ENCODE results near the gene RDH16. TPM values are rescaled to one million over a fixed set of nuclear protein-coding genes. Genes with fewer than 3 reads are reported as not detected.

The RDH16 gene
- 0.12 and 0.17 TPM in 2 replicates for polyA plus RNA-seq (2013)

GRCh38 chr12:56957229-56958052 is at the start of gene RDH16:
Gene RDH16, minus strand, starts transcription at chr12:56957608. Its CDS starts 146 bp downstream, at chr12:56957462.
- WGBS (ENCODE audit: extremely low coverage, insufficient coverage, insufficient read length) = no CpG with 5 or more reads among the region's 10 CpGs
- H3K4me3 ChIP-seq (ENCODE audit: low read depth, low read length) = no peak within 1 kb of the TSS

DNA sequence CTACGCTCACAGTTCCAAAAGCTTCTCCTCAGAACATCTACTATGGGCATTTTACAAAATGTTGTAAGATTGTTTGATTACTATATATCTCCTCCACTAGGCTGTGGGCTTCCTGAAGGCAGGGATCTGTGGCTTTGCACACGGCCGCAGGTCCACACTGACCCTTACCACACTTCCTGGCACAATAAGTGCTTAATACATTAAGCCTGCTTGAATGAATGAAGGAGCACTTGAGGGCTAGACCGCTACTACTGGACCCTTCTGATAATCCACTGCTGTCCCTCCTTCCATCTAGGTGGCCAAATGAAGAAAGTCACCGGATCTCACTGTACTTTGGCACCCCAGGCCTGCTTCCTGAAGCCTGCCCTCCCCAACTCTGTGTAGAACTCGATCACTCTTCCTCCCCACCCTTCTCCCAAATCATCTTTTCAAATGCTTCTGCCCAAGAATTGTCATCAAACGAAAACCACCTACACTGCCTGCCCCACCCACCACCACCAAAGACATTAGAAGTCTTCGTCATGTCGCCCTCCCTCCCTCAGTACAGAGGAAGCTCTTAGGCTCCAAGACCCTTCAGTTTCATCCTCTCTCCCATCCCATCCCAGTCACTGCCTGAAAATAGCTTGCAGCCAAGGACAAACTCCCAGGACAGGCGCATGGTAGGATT is 49.5 kb upstream of the RDH16 start:
- Histone ChIP-seq H3K79me1 (ENCODE audit: low read length) (peaks cover 5% of the 10 kb centered on the region), H3K4ac (ENCODE audit: low read depth, low read length) (no peak overlapping the region), H4K12ac (ENCODE audit: low read depth, low read length) (no peak overlapping the region), H4K8ac (ENCODE audit: low read depth, low read length) (peak overlapping the region; percentile 6), H3K4me2 (ENCODE audit: low read length) (peak overlapping the region; percentile 47), H3K18ac (ENCODE audit: low read length) (no peak overlapping the region), H2BK12ac (ENCODE audit: low read length) (no peak overlapping the region), H4K91ac (ENCODE audit: low read depth, low read length) (no peak overlapping the region), H2BK120ac (ENCODE audit: insufficient read depth, low read length, poor library complexity) (no peak overlapping the region), H3K36me3 (ENCODE audit: control insufficient read depth in 1 of 2, insufficient read depth in 2 of 2, low read length in 2 of 2) (peaks cover 23 to 27% of the 10 kb centered on the region in 2 experiments), H3K79me2 (ENCODE audit: control insufficient read depth, insufficient read depth, low read length, poor library complexity) (peaks cover 6% of the 10 kb centered on the region), H3K27me3 (ENCODE audit: insufficient read depth, low read length) (no peaks in the 10 kb centered on the region), H3K9me3 (ENCODE audit: insufficient read depth, low read depth, low read length) (no peaks in the 10 kb centered on the region), H3K27ac (ENCODE audit: low read depth, low read length) (no peak overlapping the region), H3K9ac (ENCODE audit: low read length) (no peak overlapping the region), H3K4me1 (ENCODE audit: control insufficient read depth in 1 of 2, insufficient read depth in 2 of 2, low read length in 2 of 2) (peaks cover 7 to 10% of the 10 kb centered on the region in 2 experiments), H3K23ac (ENCODE audit: low read length) (no peak overlapping the region), H3K14ac (ENCODE audit: low read length) (no peak overlapping the region), H2AK5ac (ENCODE audit: low read length) (no peak overlapping the region), H3K4me3 (ENCODE audit: low read depth, low read length) (no peak overlapping the region), H2AFZ (ENCODE audit: insufficient read depth, low read length, poor library complexity) (peak overlapping the region; percentile 59), H2BK5ac (ENCODE audit: low read depth, low read length, poor library complexity) (no peak overlapping the region)
- DNase-seq = no peak
- WGBS (ENCODE audit: extremely low coverage, insufficient coverage, insufficient read length) = 100% methylated on average over 1 of the region's 10 CpGs

More at GRCh38 chr12:56957229-56958052, at the start of gene RDH16:
- no peak within 1 kb of the TSS for H2BK120ac ChIP-seq (ENCODE audit: insufficient read depth, low read length, poor library complexity)
- no peaks in the 10 kb centered on the region for H3K79me2 ChIP-seq (ENCODE audit: control insufficient read depth, insufficient read depth, low read length, poor library complexity)
- H3K14ac ChIP-seq (ENCODE audit: low read length) = no peak within 1 kb of the TSS
- no peak within 1 kb of the TSS for H2AK5ac ChIP-seq (ENCODE audit: low read length)
- H3K79me1 ChIP-seq (ENCODE audit: low read length) = no peaks in the 10 kb centered on the region
- H4K12ac ChIP-seq (ENCODE audit: low read depth, low read length) = no peak within 1 kb of the TSS
- H2AFZ ChIP-seq (ENCODE audit: insufficient read depth, low read length, poor library complexity) = no peak within 1 kb of the TSS
- no peak within 1 kb of the TSS for H4K8ac ChIP-seq (ENCODE audit: low read depth, low read length)
- H3K18ac ChIP-seq (ENCODE audit: low read length) = no peak within 1 kb of the TSS
- no peaks in the 10 kb centered on the region for H3K36me3 ChIP-seq (ENCODE audit: control insufficient read depth in 1 of 2, insufficient read depth in 2 of 2, low read length in 2 of 2)
- H2BK12ac ChIP-seq (ENCODE audit: low read length) = no peak within 1 kb of the TSS
- H3K4me2 ChIP-seq (ENCODE audit: low read length) = no peak within 1 kb of the TSS
- no peak within 1 kb of the TSS for H4K91ac ChIP-seq (ENCODE audit: low read depth, low read length)
- no peak within 1 kb of the TSS for H3K9ac ChIP-seq (ENCODE audit: low read length)
- H3K4ac ChIP-seq (ENCODE audit: low read depth, low read length) = no peak within 1 kb of the TSS
- no peak within 1 kb of the TSS for H3K23ac ChIP-seq (ENCODE audit: low read length)
- H3K9me3 ChIP-seq (ENCODE audit: insufficient read depth, low read depth, low read length) = peaks cover 15% of the 10 kb centered on the region
- no peak within 1 kb of the TSS for H3K27ac ChIP-seq (ENCODE audit: low read depth, low read length)
- no peaks in the 10 kb centered on the region for H3K4me1 ChIP-seq (ENCODE audit: control insufficient read depth in 1 of 2, insufficient read depth in 2 of 2, low read length in 2 of 2)
- H3K27me3 ChIP-seq (ENCODE audit: insufficient read depth, low read length) = no peaks in the 10 kb centered on the region
- DNase-seq = peak in 1 of 2 donors; percentile 11
- H2BK5ac ChIP-seq (ENCODE audit: low read depth, low read length, poor library complexity) = no peak within 1 kb of the TSS

DNA sequence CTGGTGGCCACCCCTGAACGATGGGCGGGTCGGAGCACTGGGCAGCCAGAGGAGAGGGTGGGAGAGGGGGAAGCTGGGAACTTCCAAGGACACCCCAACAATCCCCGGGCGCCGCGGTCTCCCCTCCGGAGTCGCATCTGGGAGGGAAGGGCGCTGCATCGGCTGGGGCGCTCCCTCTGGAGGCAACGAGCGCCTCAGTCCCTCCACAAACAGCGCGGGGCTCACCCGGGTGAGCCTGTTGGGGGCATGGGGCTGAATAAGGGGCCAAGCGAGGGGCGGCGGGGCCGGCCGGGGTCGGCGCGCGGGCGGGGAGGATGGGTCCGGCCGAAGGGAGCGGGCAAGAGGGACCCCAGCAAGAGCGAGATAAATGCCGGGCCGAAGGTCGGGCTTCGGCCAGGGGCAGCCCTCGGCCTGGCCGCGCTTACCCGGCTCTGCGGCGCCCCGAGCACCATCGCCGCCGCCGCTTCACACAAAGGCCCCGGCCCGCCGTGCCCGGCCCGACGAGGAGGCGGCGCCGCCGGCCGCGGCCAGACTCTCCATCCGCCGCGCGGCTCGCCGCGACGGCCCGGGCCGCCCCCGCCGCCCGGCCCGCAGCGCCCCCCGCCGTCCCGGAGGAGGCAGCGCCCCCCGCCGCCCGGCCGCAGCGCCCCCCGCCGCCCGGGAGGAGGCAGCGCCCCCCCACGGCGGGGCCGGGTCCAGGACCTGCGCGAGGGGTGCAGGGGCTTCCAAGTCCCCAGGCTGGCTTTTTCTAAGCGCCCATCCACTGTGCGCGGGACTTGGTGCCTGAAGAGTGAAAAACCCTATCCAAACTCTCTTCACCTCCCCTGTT is 48.8 kb upstream of the RDH16 start, which contains the start of gene ZBTB39:
ZBTB39 (minus strand) TSS at position 567 of the 829 bp plus-strand sequence. CDS start 1,629 bp downstream, outside the sequence.
- Histone ChIP-seq H3K23ac (ENCODE audit: low read length) (no peak within 1 kb of the TSS), H3K9ac (ENCODE audit: low read length) (peak within 1 kb of the TSS; percentile 96), H2BK12ac (ENCODE audit: low read length) (no peak within 1 kb of the TSS), H4K8ac (ENCODE audit: low read depth, low read length) (peak within 1 kb of the TSS; percentile 96), H2AK5ac (ENCODE audit: low read length) (peak within 1 kb of the TSS; percentile 39), H3K4me3 (ENCODE audit: low read depth, low read length) (peak within 1 kb of the TSS; percentile 95), H2BK5ac (ENCODE audit: low read depth, low read length, poor library complexity) (no peak within 1 kb of the TSS), H3K4ac (ENCODE audit: low read depth, low read length) (peak within 1 kb of the TSS; percentile 90), H4K12ac (ENCODE audit: low read depth, low read length) (peak within 1 kb of the TSS; percentile 81), H3K14ac (ENCODE audit: low read length) (peak within 1 kb of the TSS; percentile 89), H4K91ac (ENCODE audit: low read depth, low read length) (peak within 1 kb of the TSS; percentile 89), H3K79me1 (ENCODE audit: low read length) (peaks cover 5% of the 10 kb centered on the region), H2AFZ (ENCODE audit: insufficient read depth, low read length, poor library complexity) (peak within 1 kb of the TSS; percentile 96), H3K27ac (ENCODE audit: low read depth, low read length) (no peak within 1 kb of the TSS), H3K27me3 (ENCODE audit: insufficient read depth, low read length) (no peaks in the 10 kb centered on the region), H3K4me1 (ENCODE audit: control insufficient read depth in 1 of 2, insufficient read depth in 2 of 2, low read length in 2 of 2) (peaks cover 11 to 13% of the 10 kb centered on the region in 2 experiments), H3K18ac (ENCODE audit: low read length) (peak within 1 kb of the TSS; percentile 78), H3K4me2 (ENCODE audit: low read length) (peak within 1 kb of the TSS; percentile 72), H3K79me2 (ENCODE audit: control insufficient read depth, insufficient read depth, low read length, poor library complexity) (peaks cover 6% of the 10 kb centered on the region), H3K9me3 (ENCODE audit: insufficient read depth, low read depth, low read length) (no peaks in the 10 kb centered on the region), H2BK120ac (ENCODE audit: insufficient read depth, low read length, poor library complexity) (peak within 1 kb of the TSS; percentile 65), H3K36me3 (ENCODE audit: control insufficient read depth in 1 of 2, insufficient read depth in 2 of 2, low read length in 2 of 2) (peaks cover 26 to 30% of the 10 kb centered on the region in 2 experiments)
- peak in 1 of 2 donors; percentile 56 for DNase-seq
- WGBS (ENCODE audit: extremely low coverage, insufficient coverage, insufficient read length) = no CpG with 5 or more reads among the region's 94 CpGs

DNA sequence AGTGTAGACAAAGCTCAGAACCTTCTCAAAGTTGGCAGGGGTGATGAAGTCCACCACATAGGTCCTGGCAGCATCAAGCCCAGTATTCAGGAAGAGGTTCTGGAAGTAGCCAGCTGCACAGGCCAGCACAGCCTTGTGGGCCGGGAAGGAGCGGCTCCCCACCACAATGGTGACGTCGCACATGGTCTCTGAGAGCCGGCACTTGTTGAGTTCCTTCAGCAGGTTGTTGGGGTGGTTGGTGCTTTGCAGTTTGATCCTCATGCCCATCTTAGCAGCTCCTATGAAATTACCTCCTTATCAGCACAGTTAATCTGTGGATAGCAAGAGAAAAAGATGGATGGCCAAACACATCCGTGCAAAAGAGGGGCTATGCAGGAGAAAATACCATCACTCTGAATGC is 47.2 kb upstream of the RDH16 start:
- no peak overlapping the region for H3K4me2 ChIP-seq (ENCODE audit: low read length)
- H3K27me3 ChIP-seq (ENCODE audit: insufficient read depth, low read length) = no peaks in the 10 kb centered on the region
- no peak overlapping the region for H2BK12ac ChIP-seq (ENCODE audit: low read length)
- WGBS (ENCODE audit: extremely low coverage, insufficient coverage, insufficient read length) = no CpG with 5 or more reads among the region's 6 CpGs
- H4K12ac ChIP-seq (ENCODE audit: low read depth, low read length) = no peak overlapping the region
- H3K9me3 ChIP-seq (ENCODE audit: insufficient read depth, low read depth, low read length) = no peaks in the 10 kb centered on the region
- H3K79me2 ChIP-seq (ENCODE audit: control insufficient read depth, insufficient read depth, low read length, poor library complexity) = peaks cover 6% of the 10 kb centered on the region
- no peak overlapping the region for H3K4me3 ChIP-seq (ENCODE audit: low read depth, low read length)
- peaks cover 11 to 13% of the 10 kb centered on the region in 2 experiments for H3K4me1 ChIP-seq (ENCODE audit: control insufficient read depth in 1 of 2, insufficient read depth in 2 of 2, low read length in 2 of 2)
- H2BK5ac ChIP-seq (ENCODE audit: low read depth, low read length, poor library complexity) = no peak overlapping the region
- H2BK120ac ChIP-seq (ENCODE audit: insufficient read depth, low read length, poor library complexity) = no peak overlapping the region
- no peak overlapping the region for H3K27ac ChIP-seq (ENCODE audit: low read depth, low read length)
- H4K8ac ChIP-seq (ENCODE audit: low read depth, low read length) = no peak overlapping the region
- no peak overlapping the region for H2AK5ac ChIP-seq (ENCODE audit: low read length)
- H3K14ac ChIP-seq (ENCODE audit: low read length) = no peak overlapping the region
- no peak overlapping the region for H2AFZ ChIP-seq (ENCODE audit: insufficient read depth, low read length, poor library complexity)
- H3K4ac ChIP-seq (ENCODE audit: low read depth, low read length) = peak overlapping the region; percentile 17
- peaks cover 29 to 37% of the 10 kb centered on the region in 2 experiments for H3K36me3 ChIP-seq (ENCODE audit: control insufficient read depth in 1 of 2, insufficient read depth in 2 of 2, low read length in 2 of 2)
- DNase-seq = no peak
- H3K23ac ChIP-seq (ENCODE audit: low read length) = no peak overlapping the region
- peaks cover 5% of the 10 kb centered on the region for H3K79me1 ChIP-seq (ENCODE audit: low read length)
- H3K18ac ChIP-seq (ENCODE audit: low read length) = no peak overlapping the region
- no peak overlapping the region for H3K9ac ChIP-seq (ENCODE audit: low read length)
- H4K91ac ChIP-seq (ENCODE audit: low read depth, low read length) = no peak overlapping the region
